GM23248 (cell line): ENCODE data around the gene PPP1CC.

Source experiments
- EZH2 ChIP-seq: fragments of 200-600 bp; sonication (generic); IDR thresholded peaks from 2 replicates; pipeline ENCODE4 v1.6.1; 2018; ENCODE audit warnings: antibody characterized with exemption, mild to moderate bottlenecking; ENCODE audit not compliant: insufficient read depth, poor library complexity, severe bottlenecking
- EZH2phosphoT487 ChIP-seq: fragments of 200-600 bp; sonication (generic); IDR thresholded peaks from 2 replicates; pipeline ENCODE4 v1.6.1; 2018; ENCODE audit warnings: antibody characterized with exemption, moderate library complexity, mild to moderate bottlenecking, low read depth; ENCODE audit not compliant: insufficient read depth

GRCh38 chr12:110791589-110791988, 48.9 kb upstream of the PPP1CC start:
- TF ChIP-seq EZH2: no peak
- TF ChIP-seq EZH2phosphoT487: no peak
